Uterus (tissue), 4 donors: ENCODE measurements around the gene BMF. TPM values are rescaled to one million over a fixed set of nuclear protein-coding genes. Genes with fewer than 3 reads are reported as not detected.
"Not testable (repeated sequence)": the region's sequence is repeated elsewhere in the genome, so short reads cannot be mapped to it uniquely, and the experiment has no call there.

Experiments
- DNase-seq, 2 donors: peaks; one replicate each; pipeline ENCODE4 v3.0.0-alpha.2; 2019 to 2020
- H3K27ac ChIP-seq, 2 donors: fragments of 200-600 bp; sonication (generic); 1 replicate in 1 of 2; 2 replicates in 1 of 2; pipeline ENCODE4 v1.5.1; 2016 to 2018
- H3K27me3 ChIP-seq, 2 donors: fragments of 200-600 bp; sonication (generic); one replicate each; pipeline ENCODE4 v1.5.1; 2018 to 2019; ENCODE audit warnings: control low read depth in 1 of 2
- H3K36me3 ChIP-seq, 2 donors: fragments of 200-600 bp; sonication (generic); one replicate each; pipeline ENCODE4 v1.5.1; 2019; ENCODE audit warnings: control low read depth in 1 of 2
- H3K4me1 ChIP-seq, 2 donors: fragments of 200-600 bp; sonication (generic); one replicate each; pipeline ENCODE4 v1.5.1; 2018 to 2019; ENCODE audit warnings: control low read depth in 1 of 2
- H3K4me3 ChIP-seq, 2 donors: fragments of 200-600 bp; sonication (generic); 1 replicate in 1 of 2; 2 replicates in 1 of 2; pipeline ENCODE4 v1.5.1; 2018 to 2019; ENCODE audit warnings: mild to moderate bottlenecking in 1 of 2
- H3K9me3 ChIP-seq, 2 donors: fragments of 200-600 bp; sonication (generic); one replicate each; pipeline ENCODE4 v1.5.1; 2019; ENCODE audit warnings: control low read depth in 1 of 2
- POLR2A ChIP-seq, 2 donors: fragments of 450-650 bp; IDR thresholded peaks; one replicate each; pipeline ENCODE4 v1.6.1; 2016; ENCODE audit warnings: antibody characterized with exemption in 2 of 2, mild to moderate bottlenecking in 1 of 2, moderate library complexity in 1 of 2
- intact Hi-C: fragments of 100-400 bp; cut with DNase I; formaldehyde crosslinking; loops from one replicate; pipeline ENCODE4 v1.15.1; 2023; ENCODE audit warnings: low total_unique reads
- total RNA-seq, 4 donors: library from RNA; depleted of rRNA in 3 of 4; stranded (reverse); fragments of >200 nt in 3 of 4; gene quantifications; one replicate each; pipeline versions ENCODE4 v1.1.0 to v1.2.4, GENCODE V29; 2014 to 2023
- TF ChIP-seq, protein P1 (sequence below), 4 experiments: fragments of 200-600 bp in 2 of 4; fragments of 450-650 bp in 2 of 4; sonication (generic) in 2 of 4; IDR thresholded peaks; one replicate each; pipeline ENCODE4 v1.5.1; 2016 to 2019; ENCODE audit warnings: antibody characterized with exemption in 4 of 4, mild to moderate bottlenecking in 2 of 4, moderate library complexity in 1 of 4
- donor health status: DM: yes; HTN: yes; CAD: no.

The BMF gene
- total RNA-seq, 4 donors from 2014 or later = 7.1 to 46.2 (median 22.6) TPM

DNA sequence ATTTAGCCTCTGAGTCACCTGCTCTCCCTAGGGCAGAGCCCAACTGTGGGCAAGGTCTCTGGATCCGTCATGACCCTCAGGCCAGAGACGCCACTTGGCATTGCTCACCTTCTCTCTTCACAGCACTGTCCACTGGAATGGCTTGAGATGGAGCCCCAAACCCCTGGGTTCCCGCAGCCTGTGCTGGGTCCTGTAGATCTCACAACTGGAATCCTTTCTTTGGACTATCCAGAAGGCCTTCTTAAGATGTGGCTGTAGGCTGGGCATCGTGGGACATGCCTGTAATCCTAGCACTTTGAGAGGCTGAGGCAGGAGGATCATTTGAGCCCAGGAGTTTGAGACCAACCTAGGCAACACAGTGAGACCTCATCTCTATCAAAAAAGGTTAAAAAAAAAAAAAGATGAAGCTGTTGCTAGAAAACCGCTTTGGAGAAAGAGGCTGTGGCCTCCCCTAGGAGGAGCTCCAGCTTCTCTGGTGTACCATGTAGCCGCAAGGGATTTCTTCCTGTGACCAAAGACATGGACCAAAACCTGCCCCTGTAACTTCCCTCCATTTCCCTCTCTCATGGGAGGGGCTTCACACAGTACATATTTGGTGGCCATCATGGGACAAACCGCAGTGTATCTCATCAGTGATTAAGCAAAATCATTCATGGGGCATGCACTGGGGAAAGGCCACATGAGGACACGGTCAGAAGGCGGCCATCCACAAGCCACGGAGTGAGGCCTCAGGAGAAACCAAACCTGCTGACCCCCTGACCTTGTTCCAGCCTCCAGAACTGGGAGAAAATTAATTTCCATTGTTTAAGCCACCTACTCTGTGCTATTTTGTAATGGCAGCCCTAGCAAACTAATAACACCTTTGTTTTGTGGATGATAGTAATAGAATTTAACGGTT, 28.9 kb upstream of the BMF start:
- no peaks in the 10 kb centered on the region for H3K9me3 ChIP-seq
- DNase-seq = no peak
- H3K27ac ChIP-seq = no peak overlapping the region
- H3K4me3 ChIP-seq = no peak overlapping the region
- intact Hi-C loops = no loop called here
- H3K27me3 ChIP-seq = no peaks in the 10 kb centered on the region
- TF ChIP-seq POLR2A (IDR thresholded peaks at IDR 0.05) = no peak
- TF ChIP-seq, protein P1, sequence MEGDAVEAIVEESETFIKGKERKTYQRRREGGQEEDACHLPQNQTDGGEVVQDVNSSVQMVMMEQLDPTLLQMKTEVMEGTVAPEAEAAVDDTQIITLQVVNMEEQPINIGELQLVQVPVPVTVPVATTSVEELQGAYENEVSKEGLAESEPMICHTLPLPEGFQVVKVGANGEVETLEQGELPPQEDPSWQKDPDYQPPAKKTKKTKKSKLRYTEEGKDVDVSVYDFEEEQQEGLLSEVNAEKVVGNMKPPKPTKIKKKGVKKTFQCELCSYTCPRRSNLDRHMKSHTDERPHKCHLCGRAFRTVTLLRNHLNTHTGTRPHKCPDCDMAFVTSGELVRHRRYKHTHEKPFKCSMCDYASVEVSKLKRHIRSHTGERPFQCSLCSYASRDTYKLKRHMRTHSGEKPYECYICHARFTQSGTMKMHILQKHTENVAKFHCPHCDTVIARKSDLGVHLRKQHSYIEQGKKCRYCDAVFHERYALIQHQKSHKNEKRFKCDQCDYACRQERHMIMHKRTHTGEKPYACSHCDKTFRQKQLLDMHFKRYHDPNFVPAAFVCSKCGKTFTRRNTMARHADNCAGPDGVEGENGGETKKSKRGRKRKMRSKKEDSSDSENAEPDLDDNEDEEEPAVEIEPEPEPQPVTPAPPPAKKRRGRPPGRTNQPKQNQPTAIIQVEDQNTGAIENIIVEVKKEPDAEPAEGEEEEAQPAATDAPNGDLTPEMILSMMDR (IDR thresholded peaks at IDR 0.05) = no peak
- H3K4me1 ChIP-seq = no peaks in the 10 kb centered on the region
- H3K36me3 ChIP-seq = no peaks in the 10 kb centered on the region

DNA sequence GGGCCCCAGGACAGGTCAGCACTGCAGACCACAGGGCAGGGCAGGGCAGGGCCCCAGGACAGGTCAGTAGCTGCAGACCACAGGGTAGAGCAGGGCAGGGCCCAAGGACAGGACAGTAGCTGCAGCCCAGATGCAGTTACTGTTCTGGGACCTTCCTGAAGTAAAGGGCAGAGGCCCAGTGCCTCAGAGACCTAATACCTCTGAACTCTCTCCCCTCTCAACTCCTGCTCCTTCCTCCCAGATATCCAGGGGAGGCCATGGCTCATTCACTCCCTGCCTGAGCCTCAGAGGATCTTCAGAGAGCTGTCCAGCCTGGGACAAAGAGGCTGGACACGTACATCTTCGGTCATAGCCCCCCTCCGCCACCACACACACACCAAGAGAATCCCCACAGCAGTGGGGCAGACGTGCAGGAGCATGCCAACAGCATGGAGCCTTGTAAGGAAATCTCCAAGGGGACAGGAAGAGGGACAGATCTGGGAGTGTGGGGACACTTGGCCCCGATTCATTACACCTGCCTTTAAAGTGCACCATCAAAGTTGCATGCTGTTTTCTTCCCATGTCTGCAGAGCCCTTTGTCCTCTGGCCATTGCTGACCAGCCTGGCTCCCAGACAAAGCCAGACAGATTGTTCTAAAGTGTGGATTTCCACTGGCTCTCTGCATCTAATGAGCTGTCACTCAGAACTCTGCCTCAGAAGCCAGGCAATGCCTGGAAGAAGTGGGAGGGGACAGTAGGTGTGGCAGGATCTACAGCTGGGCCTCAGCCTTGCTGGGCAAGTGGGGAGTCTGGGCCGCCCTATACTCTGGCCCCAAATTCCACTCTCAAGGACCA, 28.0 kb upstream of the BMF start:
- no peak for TF ChIP-seq POLR2A (IDR thresholded peaks at IDR 0.05)
- TF ChIP-seq, protein P1 (IDR thresholded peaks at IDR 0.05) = no peak
- Histone ChIP-seq H3K4me3 (no peak overlapping the region), H3K36me3 (no peaks in the 10 kb centered on the region), H3K27ac (no peak overlapping the region), H3K4me1 (no peaks in the 10 kb centered on the region), H3K27me3 (no peaks in the 10 kb centered on the region), H3K9me3 (no peaks in the 10 kb centered on the region)
- intact Hi-C loops = no loop called here
- DNase-seq = no peak

DNA sequence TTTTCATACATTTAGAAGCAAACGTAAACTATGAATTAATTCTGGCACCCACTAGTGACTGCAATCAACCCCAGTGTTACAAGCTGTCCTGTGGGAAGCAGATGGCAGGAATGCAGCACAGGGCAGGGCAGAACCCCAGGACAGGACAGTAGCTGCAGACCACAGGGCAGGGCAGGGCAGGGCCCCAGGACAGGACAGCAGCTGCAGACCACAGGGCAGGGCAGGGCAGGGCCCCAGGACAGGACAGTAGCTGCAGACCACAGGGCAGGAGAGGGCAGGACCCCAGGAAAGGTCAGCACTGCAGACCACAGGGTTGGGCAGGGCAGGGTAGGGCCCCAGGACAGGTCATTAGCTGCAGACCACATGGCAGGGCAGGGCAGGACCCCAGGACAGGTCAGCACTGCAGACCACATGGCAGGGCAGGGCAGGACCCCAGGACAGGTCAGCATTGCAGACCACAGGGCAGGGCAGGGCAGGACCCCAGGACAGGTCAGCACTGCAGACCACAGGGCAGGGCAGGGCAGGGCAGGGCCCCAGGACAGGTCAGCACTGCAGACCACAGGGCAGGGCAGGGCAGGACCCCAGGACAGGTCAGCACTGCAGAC, 27.3 kb upstream of the BMF start:
- H3K36me3 ChIP-seq, DNase-seq, H3K4me1 ChIP-seq, H3K9me3 ChIP-seq, intact Hi-C loops, H3K27ac ChIP-seq, H3K4me3 ChIP-seq, H3K27me3 ChIP-seq: not testable (repeated sequence)

DNA sequence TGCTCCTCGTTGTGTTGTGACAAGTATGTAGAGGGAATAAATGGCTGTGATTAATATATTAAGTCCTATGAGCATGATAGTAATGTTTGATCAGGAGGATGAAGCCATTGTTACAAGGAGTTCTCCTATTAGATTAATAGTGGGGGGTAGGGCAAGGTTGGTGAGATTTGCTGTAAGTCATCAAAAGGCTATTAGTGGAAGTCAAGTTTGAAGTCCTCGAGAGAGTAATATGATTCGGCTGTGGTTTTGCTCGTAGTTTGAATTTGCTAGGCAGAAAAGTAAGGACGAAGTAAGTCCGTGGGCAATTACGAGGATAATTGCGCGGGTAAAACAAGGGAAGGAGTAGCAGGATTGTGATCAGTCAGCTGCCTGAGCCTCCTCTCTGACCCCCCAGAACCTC, 26.2 kb upstream of the BMF start:
- intact Hi-C loops = no loop called here
- H3K4me3 ChIP-seq = no peak overlapping the region
- H3K27me3 ChIP-seq = no peaks in the 10 kb centered on the region
- H3K4me1 ChIP-seq = no peaks in the 10 kb centered on the region
- no peaks in the 10 kb centered on the region for H3K9me3 ChIP-seq
- no peaks in the 10 kb centered on the region for H3K36me3 ChIP-seq
- no peak for DNase-seq
- no peak for TF ChIP-seq POLR2A (IDR thresholded peaks at IDR 0.05)
- no peak overlapping the region for H3K27ac ChIP-seq

DNA sequence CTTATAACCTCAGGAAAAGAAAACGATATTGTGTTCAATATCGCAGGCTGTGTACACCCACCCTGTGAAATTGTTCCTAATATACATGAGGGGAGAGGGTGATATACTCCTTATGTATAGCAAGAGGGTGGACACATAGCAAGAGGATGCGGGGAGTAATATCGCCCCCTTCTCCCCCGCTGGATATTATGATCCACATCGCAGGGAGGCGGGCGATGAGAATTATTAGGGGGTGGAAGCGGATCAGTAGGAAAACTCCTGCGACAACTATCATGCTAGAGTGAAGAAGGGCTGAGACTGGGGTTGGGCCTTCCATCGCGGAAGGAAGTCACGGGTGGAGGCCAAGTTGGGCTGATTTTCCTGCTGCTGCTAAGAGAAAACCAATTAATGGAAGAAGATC, 24.9 kb upstream of the BMF start:
- Histone ChIP-seq H3K4me3 (no peak overlapping the region), H3K27me3 (no peaks in the 10 kb centered on the region), H3K4me1 (no peaks in the 10 kb centered on the region), H3K27ac (no peak overlapping the region), H3K36me3 (no peaks in the 10 kb centered on the region), H3K9me3 (no peaks in the 10 kb centered on the region)
- intact Hi-C loops = no loop called here
- no peak for DNase-seq
- TF ChIP-seq, protein P1 (IDR thresholded peaks at IDR 0.05) = no peak
- TF ChIP-seq POLR2A (IDR thresholded peaks at IDR 0.05) = no peak
